ENCODE results near the gene CCL3.
"Not testable (repeated sequence)": the region's sequence is repeated elsewhere in the genome, so short reads cannot be mapped to it uniquely, and the experiment has no call there.

Gene CCL3

DNA sequence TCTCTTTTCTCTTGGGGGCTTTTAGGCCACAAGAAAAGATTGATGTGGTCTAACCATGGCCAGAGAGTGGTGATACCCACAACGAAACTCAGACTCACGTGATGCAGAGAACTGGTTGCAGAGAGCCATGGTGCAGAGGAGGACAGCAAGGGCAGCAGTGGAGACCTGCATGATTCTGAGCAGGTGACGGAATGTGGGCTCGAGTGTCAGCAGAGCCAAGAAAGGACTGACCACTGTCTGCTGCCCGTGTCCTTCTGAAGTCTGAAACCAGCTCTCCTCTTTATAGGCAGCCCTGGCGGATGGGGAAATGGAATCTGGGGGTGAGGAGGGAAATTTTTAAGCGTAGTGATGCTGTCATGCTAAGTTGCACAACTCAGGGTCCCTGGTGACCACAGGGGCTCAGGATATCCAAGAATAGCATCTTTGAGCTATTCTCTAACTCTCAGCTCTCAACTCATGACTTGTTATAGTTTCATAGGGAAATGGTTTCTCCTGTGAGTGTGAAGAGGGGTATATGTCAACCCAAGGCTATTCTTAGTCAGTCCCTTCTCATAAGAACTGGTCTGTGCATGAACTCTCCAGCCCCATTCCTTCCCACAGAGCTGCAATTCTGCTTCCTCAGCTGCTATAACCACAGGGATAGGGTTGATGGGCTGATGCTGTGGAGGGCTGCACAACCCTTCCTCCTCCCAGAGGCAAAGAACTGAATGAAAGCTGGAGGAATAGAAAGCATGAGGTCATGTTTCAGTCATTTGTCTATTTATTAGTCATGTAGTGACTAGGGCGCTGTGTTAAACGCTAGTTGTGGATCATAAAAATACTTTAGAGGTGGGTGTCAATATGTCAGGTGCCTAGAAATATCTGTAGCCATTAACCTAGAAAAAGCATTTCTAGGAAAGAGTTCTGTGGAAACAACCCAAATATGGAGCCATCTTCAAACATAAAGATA lies at the start of gene CCL3:
CCL3 (minus strand) TSS at position 256 of the 949 bp plus-strand sequence; CDS start at position 171, 85 bp downstream.
- no peak for DNase-seq

DNA sequence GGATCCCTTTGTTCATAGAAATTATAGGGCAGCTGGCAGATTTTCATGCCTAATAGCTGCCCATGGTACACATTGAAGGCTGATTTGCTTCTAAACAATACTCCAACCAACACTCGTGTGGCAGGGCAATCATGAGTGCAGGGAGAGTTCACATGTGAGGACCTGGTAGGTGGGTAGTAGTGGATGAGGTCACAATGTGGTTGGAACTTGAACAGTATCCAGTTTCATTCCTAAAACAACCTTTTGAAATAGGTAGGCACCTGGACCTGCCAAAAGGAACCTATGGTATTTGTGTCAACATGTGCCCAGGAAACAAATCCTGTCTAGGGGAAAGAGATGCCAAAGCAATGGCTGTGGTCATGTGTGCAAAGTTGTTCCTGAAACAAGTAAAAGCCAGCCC lies 46.5 kb upstream of the CCL3 start:
- DNase-seq: no peak

DNA sequence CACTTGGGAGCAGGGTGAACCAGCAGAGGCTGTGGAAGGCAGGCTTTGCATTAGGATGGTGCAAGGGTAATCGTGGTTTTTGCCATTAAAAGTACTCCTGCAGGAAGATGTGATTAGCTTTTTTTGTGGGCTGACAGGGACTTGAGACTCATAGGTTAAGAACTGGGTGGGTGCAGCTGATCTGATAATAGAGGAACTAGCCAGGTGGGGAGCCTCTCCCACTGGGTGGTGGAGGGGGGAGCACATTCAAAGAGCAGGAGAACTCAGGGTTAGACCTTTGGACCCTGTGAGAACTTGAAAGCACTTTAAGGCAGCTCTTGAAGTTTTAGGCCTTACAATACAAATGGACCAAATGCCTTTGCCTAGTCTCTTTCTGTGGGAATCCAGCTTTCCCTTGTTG lies 46.1 kb upstream of the CCL3 start:
- no peak for DNase-seq

DNA sequence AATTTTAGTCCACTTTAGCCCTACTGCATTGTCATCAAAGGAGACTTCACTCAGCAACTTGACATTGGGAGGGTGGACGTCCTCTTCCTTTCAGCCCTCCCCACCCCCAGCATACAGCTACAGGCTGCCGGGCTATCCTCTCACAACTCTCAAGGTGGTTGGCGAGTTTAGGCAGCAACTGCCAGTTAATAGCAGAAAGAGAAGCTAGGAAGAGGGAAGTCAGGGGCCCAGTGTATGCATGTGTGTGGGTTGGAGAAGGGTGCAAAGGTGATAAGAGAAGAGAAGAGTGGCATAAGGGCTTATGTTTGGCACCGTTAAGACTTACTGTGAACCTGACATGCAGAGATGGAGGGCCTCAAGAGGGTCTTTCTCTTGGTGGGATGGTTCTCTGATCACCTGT lies 45.5 kb upstream of the CCL3 start:
- no peak for DNase-seq

DNA sequence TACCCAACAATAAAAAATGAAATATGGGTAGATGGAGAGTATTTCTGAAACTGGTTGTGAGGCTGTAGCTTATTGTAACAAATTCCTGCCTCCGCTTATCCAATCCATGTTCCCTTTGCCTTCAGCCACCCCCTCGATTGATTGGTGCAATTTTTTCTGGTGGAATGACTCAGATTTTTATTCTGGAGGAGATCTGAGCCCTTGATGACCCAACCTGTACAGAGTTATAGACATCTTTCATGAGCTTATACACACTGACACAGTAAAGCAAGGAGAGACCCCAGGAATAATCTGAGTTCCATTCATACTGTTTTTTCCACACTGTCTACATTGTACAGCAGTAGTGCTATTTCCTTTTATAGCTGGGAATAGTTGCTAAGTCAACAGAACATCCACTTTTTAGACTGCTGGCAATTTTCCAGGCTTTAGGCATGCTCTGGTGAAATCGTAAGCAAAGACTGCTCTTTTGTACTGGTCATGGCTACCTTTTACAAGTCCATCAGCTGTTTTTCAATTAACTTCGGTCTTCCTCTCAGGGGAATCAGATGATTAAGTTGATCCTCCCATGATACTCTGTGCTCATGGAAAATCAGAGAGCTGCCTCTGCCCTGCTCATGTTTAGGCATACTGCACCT lies 43.8 kb upstream of the CCL3 start:
- DNase-seq: no peak

DNA sequence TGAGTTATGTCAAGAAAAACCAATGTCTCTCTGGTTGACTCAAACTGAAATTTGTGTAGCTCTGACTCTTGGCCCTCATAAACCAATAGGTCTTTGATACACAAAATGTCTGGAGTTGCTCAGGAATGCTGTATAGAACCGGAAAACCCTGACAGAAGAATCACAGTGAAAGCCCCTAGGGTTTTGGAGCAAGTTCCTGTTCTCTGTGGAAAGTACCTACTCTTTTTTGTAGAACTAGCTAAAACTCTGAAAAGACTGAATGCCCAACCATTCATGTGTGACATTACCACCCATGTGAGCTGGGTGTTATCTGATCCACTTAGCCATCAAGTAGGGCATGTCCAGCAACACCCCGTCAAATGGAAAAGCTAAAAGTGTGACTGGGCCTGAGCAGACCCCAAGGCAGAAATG lies 42.5 kb upstream of the CCL3 start:
- DNase-seq: no peak

DNA sequence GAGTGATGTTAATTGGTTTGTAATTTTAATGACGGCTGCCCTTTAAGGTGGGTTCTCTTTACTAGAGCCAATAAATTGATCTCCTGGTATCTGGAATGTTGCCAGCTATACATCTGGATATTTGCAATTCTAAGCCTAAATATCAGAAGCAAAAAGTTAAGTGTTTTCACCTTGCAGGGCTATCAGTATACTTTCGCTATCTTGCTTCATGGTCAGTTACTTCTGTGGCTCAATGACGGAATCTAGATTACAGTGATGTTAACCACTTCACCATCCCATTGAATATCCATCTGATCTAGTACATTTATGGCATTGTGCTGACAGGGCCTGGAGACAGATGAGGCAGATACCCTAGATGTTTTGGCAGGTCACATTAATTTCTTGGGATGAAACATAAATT lies 42.0 kb upstream of the CCL3 start:
- no peak for DNase-seq

DNA sequence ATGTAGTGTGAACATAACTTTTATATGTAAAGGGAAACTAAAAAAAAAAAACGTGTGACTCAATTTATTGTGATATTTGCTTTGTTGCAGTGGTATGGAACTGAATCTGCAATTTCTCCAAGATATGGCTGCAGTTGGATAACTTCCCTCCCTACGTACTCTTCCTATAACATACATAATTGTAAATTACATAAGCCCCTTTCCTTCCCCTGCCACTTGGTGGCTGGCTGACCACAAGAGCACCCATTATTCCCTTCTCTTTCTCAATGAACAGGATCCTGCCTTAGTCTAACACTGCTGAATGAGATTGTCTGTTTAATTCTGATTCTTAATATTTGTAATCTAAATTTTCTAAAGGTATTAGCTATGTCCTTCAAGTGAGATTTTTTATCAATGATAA lies 41.5 kb upstream of the CCL3 start:
- no peak for DNase-seq

DNA sequence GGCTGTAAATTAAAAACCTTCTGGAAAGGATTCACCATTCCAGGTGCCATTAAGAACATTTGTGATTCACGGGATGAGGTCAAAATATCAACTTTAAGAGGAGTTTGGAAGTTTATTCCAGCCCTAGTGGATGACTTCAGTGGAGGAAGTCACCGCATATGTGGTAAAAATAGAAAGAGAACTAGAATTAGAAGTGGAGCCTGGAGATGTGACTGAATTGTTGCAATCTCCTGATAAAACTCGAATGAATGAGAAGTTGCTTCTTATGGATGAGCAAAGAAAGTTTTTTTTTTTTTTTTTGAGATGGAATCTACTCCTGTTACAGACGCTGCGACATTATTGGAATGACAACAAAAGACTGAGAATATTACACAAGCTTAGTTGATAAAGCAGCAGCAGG lies 40.4 kb upstream of the CCL3 start:
- no peak for DNase-seq

DNA sequence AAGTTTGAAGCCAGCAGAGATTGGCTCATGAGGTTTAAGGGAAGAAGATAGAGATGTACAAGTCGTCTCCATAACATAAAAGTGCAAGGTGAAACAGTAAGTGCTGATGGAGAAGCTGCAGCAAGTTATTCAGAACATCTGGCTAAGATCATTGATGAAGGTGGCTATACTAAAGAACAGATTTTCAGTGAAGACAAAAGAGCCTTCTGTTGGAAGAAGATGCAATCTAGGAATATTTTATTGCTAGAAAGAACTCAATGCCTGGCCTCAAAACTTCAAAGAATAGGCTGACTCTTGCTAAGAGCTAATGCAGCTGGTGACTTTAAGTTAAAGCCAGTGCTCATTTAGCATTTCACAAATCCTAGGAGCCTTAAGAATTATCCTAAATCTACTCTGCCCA lies 39.7 kb upstream of the CCL3 start:
- DNase-seq: no peak

DNA sequence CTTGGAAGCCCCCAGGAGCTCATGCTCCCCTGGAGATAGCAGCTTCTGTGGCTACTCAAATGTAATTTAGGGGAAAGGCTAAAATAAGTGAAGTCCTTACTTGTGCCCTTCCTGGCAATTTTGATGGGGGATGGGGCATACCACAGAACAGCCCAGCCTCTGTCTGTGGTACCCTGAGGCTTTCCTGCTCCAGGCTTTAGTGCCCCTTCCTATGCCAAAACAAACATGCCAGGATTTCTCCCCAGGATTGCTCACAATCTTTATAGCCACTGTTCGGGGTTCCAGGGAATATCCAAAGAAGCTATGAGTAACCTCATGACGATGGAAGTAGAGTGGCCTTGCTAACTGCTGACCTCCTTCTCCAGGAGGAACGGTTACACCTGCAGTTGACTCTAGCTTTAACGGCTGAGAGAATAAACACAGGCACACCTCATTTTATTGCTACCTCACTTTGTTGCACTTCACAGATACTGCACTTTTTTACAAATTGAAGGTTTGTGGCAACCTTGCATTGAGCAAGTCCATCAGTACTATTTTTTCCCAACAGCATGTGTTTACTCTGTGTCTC lies 38.6 kb upstream of the CCL3 start:
- DNase-seq: no peak

DNA sequence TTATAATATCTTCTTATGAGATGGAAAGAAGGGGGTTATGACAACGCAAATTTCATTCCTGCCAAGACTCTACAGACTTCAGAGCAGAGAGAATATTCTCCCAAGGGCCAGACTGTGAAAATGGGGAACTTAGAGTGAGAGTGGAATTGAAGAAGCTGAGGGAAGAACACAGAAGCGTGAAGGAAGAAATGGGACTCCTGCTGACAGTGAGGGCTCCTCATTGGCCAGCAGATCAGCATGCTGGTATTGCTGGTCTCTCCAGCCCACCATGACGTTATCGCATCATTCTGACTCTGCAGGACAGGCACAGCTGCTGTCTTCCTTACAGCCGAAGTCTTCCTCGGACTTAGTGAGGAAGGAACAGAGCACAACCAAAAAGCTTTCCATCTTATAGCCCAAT lies 38.0 kb upstream of the CCL3 start:
- no peak for DNase-seq

DNA sequence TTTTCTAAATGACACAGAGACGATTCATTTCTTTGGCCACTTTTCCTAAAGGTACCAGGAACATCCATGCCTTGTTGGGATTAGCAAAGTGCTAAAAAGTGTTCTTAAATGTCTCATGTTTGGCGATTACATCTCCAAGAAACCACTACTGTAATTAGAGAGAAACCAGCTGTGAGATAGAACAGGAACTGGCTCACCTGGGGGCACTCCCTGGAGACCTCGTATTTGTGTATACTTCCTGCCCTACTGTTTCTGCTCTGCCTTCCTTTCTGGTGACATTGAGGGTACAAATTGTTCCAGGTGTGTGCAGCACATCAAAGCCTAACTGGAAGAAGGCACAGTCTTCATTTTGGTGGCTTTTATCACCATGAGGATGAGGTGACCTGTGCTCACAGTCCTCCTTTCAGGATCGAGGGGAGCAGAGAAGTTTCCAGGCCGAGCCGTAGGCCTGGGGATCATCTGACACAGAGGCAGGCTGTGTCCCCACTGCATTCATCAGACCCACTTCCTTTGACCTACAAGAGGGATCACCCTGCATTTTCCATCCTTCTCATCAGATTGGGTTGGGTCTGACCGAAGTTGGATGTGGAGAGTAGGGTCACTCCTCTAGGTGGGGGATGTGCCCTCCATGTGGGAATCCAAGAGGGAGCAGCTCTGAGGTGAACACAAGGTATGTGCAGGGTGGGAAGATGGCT lies 37.4 kb upstream of the CCL3 start:
- DNase-seq: no peak

DNA sequence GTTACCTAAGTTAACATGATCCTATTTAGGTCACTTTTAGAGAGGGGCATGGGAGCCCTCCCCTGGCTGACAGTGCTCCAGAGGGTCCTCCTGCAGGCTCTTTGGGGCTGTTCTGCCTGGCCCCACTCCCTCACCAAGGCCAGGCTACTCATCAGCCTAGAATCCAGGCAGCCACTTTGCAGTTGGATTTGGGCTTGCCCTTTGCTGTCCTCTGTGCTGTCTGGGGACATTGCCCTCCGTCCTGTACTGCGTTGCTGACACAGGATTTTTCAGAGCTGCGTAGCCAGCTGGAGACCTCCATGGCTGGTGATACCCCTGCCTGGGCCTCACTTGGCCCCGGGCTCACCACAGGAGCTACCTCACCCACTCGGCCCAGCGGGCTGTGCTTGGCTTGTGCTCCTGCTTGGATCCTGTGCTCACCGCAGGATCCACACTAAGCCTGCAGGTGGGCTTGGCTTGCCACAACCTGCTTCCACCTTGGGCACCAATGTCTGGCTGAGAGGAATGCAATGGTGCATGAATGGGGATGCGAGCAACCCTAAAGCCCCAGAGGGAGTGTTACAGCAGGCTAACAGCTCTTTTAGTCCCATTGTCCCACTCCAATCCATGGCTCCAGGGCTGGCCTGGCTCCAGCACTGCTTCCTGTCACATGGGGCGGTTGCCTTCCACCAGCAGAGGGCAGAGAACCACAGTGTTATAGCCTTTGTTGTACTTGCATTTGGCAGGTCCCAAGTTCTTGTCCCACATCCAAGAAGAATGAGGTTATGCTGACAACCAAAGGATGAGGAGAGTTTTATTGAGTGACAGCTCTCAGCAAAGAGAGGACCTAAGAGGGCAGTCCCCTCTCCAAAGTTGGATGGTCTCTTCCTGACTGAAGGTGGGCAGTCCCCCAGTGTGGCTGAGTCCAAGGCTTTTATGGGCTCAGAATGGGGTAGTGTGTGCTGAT lies 35.2 kb upstream of the CCL3 start:
- DNase-seq: no peak

DNA sequence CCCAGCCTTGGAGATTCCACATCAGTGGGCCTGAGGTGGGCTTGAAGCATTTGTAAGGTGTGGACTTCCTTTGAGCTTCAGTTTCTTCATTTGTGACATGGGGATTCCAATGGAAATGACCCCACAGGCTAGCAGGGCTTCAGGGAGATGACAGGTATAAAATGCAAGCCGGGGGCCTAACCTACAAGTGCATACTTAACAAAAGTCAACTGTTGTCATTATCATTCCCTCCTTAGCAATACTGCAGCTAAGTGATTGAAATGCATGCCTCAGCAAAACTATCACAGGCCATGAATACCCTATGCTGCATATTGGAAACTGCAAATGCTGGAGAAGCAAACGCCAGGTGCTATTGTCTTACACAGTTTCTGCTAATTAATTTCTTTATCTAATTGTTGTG lies 33.5 kb upstream of the CCL3 start:
- DNase-seq: no peak

DNA sequence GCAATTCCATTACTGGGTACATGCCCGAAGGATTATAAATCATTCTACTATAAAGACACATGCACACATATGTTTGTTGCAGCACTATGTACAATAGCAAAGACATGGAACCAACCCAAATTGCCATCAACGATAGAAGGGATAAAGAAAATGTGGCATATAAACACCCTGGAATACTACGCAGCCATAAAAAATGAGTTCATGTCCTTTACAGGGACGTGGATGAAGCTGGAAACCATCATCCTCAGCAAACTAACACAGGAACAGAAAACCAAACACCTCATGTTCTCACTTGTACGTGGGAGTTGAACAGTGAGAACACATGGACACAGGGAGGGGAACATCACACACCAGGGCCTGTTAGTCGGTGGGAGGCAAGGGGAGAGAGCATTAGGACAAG lies 31.2 kb upstream of the CCL3 start:
- not testable (repeated sequence) for DNase-seq

DNA sequence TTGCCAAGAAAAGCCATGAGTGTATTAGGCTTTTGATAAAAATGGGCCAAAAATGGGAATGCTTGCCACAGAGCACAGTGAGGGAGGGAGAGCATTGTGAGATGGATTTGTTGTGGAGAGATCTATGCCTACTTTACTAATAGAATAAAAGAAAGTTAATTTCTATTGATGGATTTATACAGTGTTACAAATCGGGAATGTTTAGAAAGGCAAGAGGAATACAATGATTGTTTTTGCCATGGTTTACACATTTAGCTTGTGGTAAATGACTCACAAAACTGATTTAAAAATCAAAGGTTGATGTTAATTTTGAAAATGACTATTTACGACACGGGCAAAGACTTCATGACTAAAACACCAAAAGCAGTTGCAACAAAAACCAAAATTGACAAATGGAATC lies 30.3 kb upstream of the CCL3 start:
- no peak for DNase-seq

DNA sequence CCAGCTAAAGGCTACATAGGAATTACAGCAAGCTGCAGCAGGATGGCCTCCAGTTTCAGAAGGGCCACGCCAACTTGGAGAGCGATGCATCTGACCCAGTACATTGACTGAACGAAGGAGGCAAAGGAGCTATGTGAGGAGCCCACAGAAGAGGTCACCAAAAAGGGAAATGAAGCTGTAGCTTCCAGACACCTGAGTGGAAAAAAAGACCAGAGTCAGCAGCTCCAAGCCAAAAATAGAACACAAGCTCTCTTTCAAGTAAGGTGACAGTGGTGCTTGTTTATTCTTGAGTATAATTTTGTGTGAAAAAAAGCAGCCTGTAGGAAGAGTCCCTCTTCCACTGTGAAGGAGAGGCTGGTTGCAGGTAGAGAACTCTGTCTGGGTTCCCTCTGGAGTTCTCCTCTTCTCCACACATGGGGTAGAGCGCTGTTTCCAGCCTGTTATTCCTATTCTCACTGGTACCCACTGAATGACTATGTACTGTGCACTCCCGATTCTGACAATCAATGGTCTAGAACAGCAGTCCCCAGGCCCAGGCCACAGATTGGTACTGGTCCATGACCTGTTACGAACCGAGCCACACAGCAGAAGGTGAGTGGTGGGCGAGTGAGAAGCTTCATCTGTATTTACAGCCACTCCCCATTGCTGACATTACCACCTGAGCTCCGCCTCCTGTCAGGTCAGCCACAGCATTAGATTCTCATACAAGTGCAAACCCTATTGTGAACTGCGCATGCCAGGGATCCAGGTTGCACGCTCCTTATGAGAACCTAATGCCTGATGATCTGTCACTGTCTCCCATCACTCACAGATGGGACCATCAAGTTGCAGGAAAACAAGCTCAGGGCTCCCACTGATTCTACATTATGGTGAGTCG lies 28.8 kb upstream of the CCL3 start:
- no peak for DNase-seq

DNA sequence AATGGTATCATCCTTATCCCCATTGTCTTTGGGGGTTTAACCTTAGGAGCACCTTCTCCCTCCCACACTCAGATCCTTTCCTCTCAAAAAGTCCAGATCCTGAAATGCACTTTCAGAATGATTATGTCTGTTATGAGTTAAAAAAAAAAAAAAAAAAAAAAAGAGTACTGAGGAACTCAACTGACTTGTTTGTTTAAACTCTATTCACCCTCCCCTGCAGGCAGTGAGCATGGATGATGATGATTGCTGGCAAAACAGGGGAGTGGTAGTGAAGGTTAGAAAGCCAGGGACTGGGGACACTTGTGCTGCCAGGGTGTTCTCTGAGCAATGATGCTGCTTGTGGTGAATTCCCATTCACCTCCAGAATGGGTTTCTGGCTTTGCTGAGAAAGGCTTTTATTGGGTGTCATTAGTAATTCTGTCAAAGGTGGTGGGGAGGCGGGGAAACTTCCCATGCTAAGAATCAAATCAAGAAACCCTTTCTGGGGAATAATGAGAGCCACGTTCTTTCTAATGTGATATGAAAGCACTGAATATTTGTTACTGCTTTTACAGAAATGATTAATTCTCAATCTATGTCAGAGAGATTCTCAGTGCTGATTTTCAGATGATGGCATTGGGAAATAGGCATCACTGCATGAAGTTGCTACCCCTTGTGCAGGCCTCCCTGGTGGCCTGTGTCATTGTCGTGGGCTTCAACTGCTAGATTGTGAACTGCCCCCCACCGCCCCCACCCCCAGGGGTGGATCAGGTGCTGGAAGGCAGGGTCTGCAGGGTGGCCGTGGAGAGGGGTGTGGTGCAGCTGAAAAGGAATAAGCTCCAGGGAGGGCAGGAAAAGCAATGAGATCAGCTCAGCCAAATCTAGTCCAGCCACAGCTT lies 27.8 kb upstream of the CCL3 start:
- DNase-seq: no peak

DNA sequence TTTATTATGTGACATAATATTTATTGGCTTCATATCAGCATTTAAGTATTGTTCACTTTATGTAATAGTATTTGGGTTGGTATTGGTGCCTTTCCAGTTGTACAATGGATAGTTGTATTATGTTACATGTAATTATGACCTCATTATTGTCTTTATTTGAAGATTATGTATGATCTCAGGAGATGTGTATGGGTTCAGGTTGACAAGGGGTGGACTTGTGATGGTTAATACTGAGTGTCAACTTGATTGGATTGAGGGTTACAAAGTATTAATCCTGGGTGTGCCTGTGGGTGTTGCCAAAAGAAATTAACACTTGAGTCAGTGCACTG lies 25.7 kb upstream of the CCL3 start:
- DNase-seq: not testable (repeated sequence)
